HepG2 (cell line): ENCODE results near the gene CLEC18C. TPM values are rescaled to one million over a fixed set of nuclear protein-coding genes. Genes with fewer than 3 reads are reported as not detected.
A peak's percentile ranks its signal among the peaks of the same experiment; 100 is the strongest.

Experiments
- CHD4 ChIP-seq: fragments of 200-600 bp; sonication (generic); IDR thresholded peaks from 2 replicates; pipeline ENCODE4 v1.7.0; 2017; ENCODE audit warnings: mild to moderate bottlenecking, low read length, borderline replicate concordance
- IKZF5 ChIP-seq: IDR thresholded peaks from 2 replicates; pipeline ENCODE4 v1.6.1; 2018; ENCODE audit warnings: missing genetic modification reagents, mild to moderate bottlenecking, missing compliant biosample characterization
- MNT ChIP-seq: fragments of 450-650 bp; IDR thresholded peaks from 2 replicates; pipeline ENCODE4 v1.6.1; 2016
- NFE2L1 ChIP-seq: sonication (generic); formaldehyde crosslinking; IDR thresholded peaks from 2 replicates; pipeline ENCODE4 v1.4.0; 2020; ENCODE audit warnings: missing genetic modification reagents, mild to moderate bottlenecking, borderline replicate concordance
- NR2F6 ChIP-seq, 2 experiments: IDR thresholded peaks; 2 replicates each; pipeline ENCODE4 v1.6.1; 2016; ENCODE audit warnings: antibody characterized with exemption in 1 of 2, mild to moderate bottlenecking in 1 of 2
- ZNF232 ChIP-seq: sonication (generic); formaldehyde crosslinking; IDR thresholded peaks from 2 replicates; pipeline ENCODE4 v1.4.0; 2020; ENCODE audit warnings: missing genetic modification reagents, borderline replicate concordance
- ZNF33B ChIP-seq: sonication (generic); formaldehyde crosslinking; IDR thresholded peaks from 2 replicates; pipeline ENCODE4 v1.5.1; 2020; ENCODE audit warnings: mild to moderate bottlenecking, missing genetic modification reagents
- ZNF354B ChIP-seq: sonication (generic); formaldehyde crosslinking; IDR thresholded peaks from 2 replicates; pipeline ENCODE4 v1.8.0; 2022; ENCODE audit warnings: mild to moderate bottlenecking, missing genetic modification reagents
- ZNF615 ChIP-seq: sonication (generic); formaldehyde crosslinking; IDR thresholded peaks from 2 replicates; pipeline ENCODE4 v1.5.0; 2020; ENCODE audit warnings: mild to moderate bottlenecking, missing genetic modification reagents, borderline replicate concordance
- ZNF644 ChIP-seq: IDR thresholded peaks from 2 replicates; pipeline ENCODE4 v1.6.1; 2016; ENCODE audit warnings: low read depth
- ZNF7 ChIP-seq: IDR thresholded peaks from 2 replicates; pipeline ENCODE4 v1.6.1; 2016; ENCODE audit warnings: missing biosample characterization, missing genetic modification reagents
- ZSCAN21 ChIP-seq: sonication (generic); formaldehyde crosslinking; IDR thresholded peaks from 2 replicates; pipeline ENCODE4 v1.8.0; 2022; ENCODE audit warnings: mild to moderate bottlenecking, missing genetic modification reagents, moderate library complexity, borderline replicate concordance
- polyA plus RNA-seq, 8 experiments: library from polyadenylated mRNA; depleted of rRNA in 3 of 8; stranded (reverse) in 7 of 8; unstranded in 1 of 8; fragments of >200 nt; fragmentation: Illumina TruSeq in 4 of 8; extraction: Trizol in 4 of 8; gene quantifications; 2 replicates each; pipeline versions ENCODE4 v1.2.1 to v1.2.3, GENCODE V29; 2011 to 2016; ENCODE audit warnings: low read depth in 4 of 8, missing spikeins in 1 of 8, mixed read lengths in 1 of 8; ENCODE audit not compliant: insufficient read depth in 1 of 8
- total RNA-seq, 5 experiments: library from RNA; depleted of rRNA; stranded (reverse); fragments of >200 nt; fragmentation: Illumina TruSeq; extraction: Trizol; gene quantifications; 2 replicates each; pipeline ENCODE4 v1.2.3, GENCODE V29; 2016; ENCODE audit warnings: low read depth in 1 of 5
- TF ChIP-seq, protein P1 (sequence below): sonication (generic); formaldehyde crosslinking; IDR thresholded peaks from 2 replicates; pipeline ENCODE4 v1.4.0; 2020; ENCODE audit warnings: missing genetic modification reagents
- TF ChIP-seq, protein P2 (sequence below), 2 experiments: fragments of 450-650 bp in 1 of 2; sonication (generic) in 1 of 2; formaldehyde crosslinking; IDR thresholded peaks; 2 replicates each; pipeline versions ENCODE4 v1.5.0 to v1.8.0; 2020 to 2022; ENCODE audit warnings: mild to moderate bottlenecking in 1 of 2, missing genetic modification reagents in 1 of 2
- TF ChIP-seq, protein P3 (sequence below): sonication (generic); formaldehyde crosslinking; IDR thresholded peaks from 2 replicates; pipeline ENCODE4 v1.5.0; 2020; ENCODE audit warnings: mild to moderate bottlenecking, missing genetic modification reagents, borderline replicate concordance

Gene CLEC18C
- total and polyA plus RNA-seq, 2 of the 13 experiments (the other 11 are each of a cell fraction or from before 2014, with no cell fraction given), result 0.15 to 0.29 TPM

DNA sequence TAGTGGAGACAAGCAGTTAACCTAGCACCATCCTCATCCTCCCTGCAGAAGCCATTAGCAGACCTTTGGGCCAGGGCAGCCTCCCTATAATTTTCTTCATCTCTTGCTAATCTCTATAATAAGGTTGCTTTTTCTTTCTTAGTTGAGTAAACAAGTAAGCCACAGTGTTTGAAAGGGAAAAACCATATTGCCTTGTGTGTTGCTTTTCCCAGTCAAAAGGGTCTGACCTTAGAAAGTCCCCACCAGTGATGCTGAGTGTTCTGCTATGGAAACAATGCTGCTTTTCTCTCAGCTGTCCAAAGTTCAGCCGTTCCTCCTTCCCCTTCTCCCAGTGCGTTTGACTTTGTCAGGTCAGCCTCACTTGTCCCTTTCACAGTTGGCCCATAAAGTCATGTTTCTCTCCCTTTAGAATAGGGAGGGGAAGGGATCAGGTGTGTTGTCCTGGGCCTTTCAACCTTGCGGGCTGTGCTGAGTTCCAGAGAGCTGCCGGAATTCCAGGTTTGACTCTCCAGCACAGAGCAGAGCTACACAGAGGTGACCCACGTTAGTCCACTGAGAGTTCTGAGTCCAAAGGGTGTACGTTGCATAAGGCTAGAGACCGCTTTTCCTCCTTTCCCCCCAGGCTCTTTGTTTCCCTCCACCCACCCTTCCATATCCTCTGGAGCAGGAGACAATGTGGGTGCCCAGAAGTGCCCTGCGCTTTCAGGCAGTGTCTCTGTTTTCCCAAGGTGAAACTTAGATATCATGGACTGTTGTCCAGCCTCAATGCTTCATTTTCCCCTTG, 15.9 kb upstream of the CLEC18C start (continued):
- TF ChIP-seq IKZF5 (peak; percentile 80; the same call in 1 of the 2 replicates), CHD4 (0 out of 2 replicates have a peak, but pooled peaks have one; percentile 67), ZNF33B (CRISPR knock-in tag) (no peak; the same call in 1 of the 2 replicates), ZNF644 (CRISPR knock-in tag) (peak; percentile 74), NFE2L1 (no peak), NR2F6 (IDR thresholded peaks at IDR 0.05) (peak; percentile 82), NR2F6 (CRISPR knock-in tag; IDR thresholded peaks at IDR 0.05) (peak; percentile 88), ZNF7 (no peak), MNT (peak; percentile 32), ZNF615 (CRISPR knock-in tag) (peak; percentile 79; the same call in 1 of the 2 replicates), ZNF354B (CRISPR knock-in tag) (0 out of 2 replicates have a peak, but pooled peaks have one; percentile 37), ZSCAN21 (CRISPR knock-in tag) (peak; percentile 17; the same call in 1 of the 2 replicates), ZNF232 (CRISPR knock-in tag) (peak; percentile 71; the same call in 1 of the 2 replicates)
- TF ChIP-seq, protein P1, sequence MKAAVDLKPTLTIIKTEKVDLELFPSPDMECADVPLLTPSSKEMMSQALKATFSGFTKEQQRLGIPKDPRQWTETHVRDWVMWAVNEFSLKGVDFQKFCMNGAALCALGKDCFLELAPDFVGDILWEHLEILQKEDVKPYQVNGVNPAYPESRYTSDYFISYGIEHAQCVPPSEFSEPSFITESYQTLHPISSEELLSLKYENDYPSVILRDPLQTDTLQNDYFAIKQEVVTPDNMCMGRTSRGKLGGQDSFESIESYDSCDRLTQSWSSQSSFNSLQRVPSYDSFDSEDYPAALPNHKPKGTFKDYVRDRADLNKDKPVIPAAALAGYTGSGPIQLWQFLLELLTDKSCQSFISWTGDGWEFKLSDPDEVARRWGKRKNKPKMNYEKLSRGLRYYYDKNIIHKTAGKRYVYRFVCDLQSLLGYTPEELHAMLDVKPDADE, result no peak
- TF ChIP-seq, protein P2, sequence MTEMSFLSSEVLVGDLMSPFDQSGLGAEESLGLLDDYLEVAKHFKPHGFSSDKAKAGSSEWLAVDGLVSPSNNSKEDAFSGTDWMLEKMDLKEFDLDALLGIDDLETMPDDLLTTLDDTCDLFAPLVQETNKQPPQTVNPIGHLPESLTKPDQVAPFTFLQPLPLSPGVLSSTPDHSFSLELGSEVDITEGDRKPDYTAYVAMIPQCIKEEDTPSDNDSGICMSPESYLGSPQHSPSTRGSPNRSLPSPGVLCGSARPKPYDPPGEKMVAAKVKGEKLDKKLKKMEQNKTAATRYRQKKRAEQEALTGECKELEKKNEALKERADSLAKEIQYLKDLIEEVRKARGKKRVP (CRISPR knock-in tag; IDR thresholded peaks at IDR 0.05), result no peak
- TF ChIP-seq, protein P3, sequence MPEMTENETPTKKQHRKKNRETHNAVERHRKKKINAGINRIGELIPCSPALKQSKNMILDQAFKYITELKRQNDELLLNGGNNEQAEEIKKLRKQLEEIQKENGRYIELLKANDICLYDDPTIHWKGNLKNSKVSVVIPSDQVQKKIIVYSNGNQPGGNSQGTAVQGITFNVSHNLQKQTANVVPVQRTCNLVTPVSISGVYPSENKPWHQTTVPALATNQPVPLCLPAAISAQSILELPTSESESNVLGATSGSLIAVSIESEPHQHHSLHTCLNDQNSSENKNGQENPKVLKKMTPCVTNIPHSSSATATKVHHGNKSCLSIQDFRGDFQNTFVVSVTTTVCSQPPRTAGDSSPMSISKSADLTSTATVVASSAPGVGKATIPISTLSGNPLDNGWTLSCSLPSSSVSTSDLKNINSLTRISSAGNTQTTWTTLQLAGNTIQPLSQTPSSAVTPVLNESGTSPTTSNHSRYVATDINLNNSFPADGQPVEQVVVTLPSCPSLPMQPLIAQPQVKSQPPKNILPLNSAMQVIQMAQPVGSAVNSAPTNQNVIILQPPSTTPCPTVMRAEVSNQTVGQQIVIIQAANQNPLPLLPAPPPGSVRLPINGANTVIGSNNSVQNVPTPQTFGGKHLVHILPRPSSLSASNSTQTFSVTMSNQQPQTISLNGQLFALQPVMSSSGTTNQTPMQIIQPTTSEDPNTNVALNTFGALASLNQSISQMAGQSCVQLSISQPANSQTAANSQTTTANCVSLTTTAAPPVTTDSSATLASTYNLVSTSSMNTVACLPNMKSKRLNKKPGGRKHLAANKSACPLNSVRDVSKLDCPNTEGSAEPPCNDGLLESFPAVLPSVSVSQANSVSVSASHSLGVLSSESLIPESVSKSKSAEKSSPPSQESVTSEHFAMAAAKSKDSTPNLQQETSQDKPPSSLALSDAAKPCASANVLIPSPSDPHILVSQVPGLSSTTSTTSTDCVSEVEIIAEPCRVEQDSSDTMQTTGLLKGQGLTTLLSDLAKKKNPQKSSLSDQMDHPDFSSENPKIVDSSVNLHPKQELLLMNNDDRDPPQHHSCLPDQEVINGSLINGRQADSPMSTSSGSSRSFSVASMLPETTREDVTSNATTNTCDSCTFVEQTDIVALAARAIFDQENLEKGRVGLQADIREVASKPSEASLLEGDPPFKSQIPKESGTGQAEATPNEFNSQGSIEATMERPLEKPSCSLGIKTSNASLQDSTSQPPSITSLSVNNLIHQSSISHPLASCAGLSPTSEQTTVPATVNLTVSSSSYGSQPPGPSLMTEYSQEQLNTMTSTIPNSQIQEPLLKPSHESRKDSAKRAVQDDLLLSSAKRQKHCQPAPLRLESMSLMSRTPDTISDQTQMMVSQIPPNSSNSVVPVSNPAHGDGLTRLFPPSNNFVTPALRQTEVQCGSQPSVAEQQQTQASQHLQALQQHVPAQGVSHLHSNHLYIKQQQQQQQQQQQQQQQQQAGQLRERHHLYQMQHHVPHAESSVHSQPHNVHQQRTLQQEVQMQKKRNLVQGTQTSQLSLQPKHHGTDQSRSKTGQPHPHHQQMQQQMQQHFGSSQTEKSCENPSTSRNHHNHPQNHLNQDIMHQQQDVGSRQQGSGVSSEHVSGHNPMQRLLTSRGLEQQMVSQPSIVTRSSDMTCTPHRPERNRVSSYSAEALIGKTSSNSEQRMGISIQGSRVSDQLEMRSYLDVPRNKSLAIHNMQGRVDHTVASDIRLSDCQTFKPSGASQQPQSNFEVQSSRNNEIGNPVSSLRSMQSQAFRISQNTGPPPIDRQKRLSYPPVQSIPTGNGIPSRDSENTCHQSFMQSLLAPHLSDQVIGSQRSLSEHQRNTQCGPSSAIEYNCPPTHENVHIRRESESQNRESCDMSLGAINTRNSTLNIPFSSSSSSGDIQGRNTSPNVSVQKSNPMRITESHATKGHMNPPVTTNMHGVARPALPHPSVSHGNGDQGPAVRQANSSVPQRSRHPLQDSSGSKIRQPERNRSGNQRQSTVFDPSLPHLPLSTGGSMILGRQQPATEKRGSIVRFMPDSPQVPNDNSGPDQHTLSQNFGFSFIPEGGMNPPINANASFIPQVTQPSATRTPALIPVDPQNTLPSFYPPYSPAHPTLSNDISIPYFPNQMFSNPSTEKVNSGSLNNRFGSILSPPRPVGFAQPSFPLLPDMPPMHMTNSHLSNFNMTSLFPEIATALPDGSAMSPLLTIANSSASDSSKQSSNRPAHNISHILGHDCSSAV (CRISPR knock-in tag), result no peak
